H1 (cell line): ENCODE measurements around the gene GSTT2. TPM values are rescaled to one million over a fixed set of nuclear protein-coding genes. Genes with fewer than 3 reads are reported as not detected.

Experiments
- CTCF ChIA-PET: fragments of 300-600 bp; sonication (Branson Sonifier 250); formaldehyde crosslinking; loops from one replicate; lab custom pipeline; 2021; ENCODE audit not compliant: partially characterized antibody; lab: Charles Lee
- POLR2A ChIA-PET: fragments of 300-600 bp; sonication (Branson Sonifier 250); formaldehyde crosslinking; loops from one replicate; lab custom pipeline; 2021; ENCODE audit warnings: inconsistent platforms; ENCODE audit not compliant: partially characterized antibody; lab: Charles Lee
- DNase-seq, 2 experiments: peaks; one replicate each; pipeline versions ENCODE4 v3.0.0 to v3.0.0-alpha.2; 2010 to 2022; ENCODE audit warnings: low spot score in 2 of 2, low read depth in 1 of 2, mixed read lengths in 1 of 2
- FAIRE-seq: peaks from 2 replicates; lab custom pipeline; 2011; peaks lifted over from hg19 to GRCh38; lab: Jason Lieb, UNC
- H2AFZ ChIP-seq: 2 replicates; pipeline ENCODE4 v1.8.1; 2012; ENCODE audit warnings: low read length, inconsistent platforms
- H2AK5ac ChIP-seq: 2 replicates; pipeline ENCODE4 v1.6.1; 2013; ENCODE audit warnings: low read depth, low read length
- H2BK120ac ChIP-seq: replicated peaks from 2 replicates; pipeline ENCODE3; 2013; ENCODE audit warnings: low read depth, low read length, inconsistent platforms
- H2BK12ac ChIP-seq: 2 replicates; pipeline ENCODE4 v1.6.1; 2013; ENCODE audit warnings: low read depth, low read length
- H2BK15ac ChIP-seq: 2 replicates; pipeline ENCODE4 v1.6.1; 2013; ENCODE audit warnings: low read length
- H2BK20ac ChIP-seq: 2 replicates; pipeline ENCODE4 v1.6.1; 2013; ENCODE audit warnings: low read length
- H2BK5ac ChIP-seq: 2 replicates; pipeline ENCODE4 v1.6.1; 2013; ENCODE audit warnings: low read depth, low read length
- H3K14ac ChIP-seq: 2 replicates; pipeline ENCODE4 v1.6.1; 2013; ENCODE audit warnings: inconsistent platforms; ENCODE audit not compliant: insufficient read length
- H3K18ac ChIP-seq: 2 replicates; pipeline ENCODE4 v1.6.1; 2013; ENCODE audit warnings: low read length; ENCODE audit errors: extremely low read depth
- H3K23ac ChIP-seq: 2 replicates; pipeline ENCODE4 v1.6.1; 2013; ENCODE audit warnings: inconsistent platforms; ENCODE audit not compliant: insufficient read length
- H3K23me2 ChIP-seq: 2 replicates; pipeline ENCODE4 v1.6.1; 2013; ENCODE audit warnings: low read depth, low read length
- H3K27ac ChIP-seq: 2 replicates; pipeline ENCODE4 v1.6.1; 2011; ENCODE audit warnings: low read depth, low read length, inconsistent platforms
- H3K27me3 ChIP-seq, 4 experiments: replicated peaks in 1 of 4; 1 replicate in 1 of 4; 2 replicates in 3 of 4; pipeline versions ENCODE4 v1.6.1 to v1.8.1; 2011 to 2013; ENCODE audit warnings: low read length in 3 of 4, mild to moderate bottlenecking in 3 of 4, inconsistent platforms in 2 of 4, mixed read lengths in 2 of 4, moderate library complexity in 1 of 4; ENCODE audit not compliant: control insufficient read depth in 3 of 4, insufficient read depth in 3 of 4; ENCODE audit errors: extremely low read depth in 1 of 4
- H3K36me3 ChIP-seq, 4 experiments: 2 replicates each; pipeline versions ENCODE4 v1.6.1 to v1.8.1; 2011 to 2013; ENCODE audit warnings: mild to moderate bottlenecking in 4 of 4, low read length in 3 of 4, moderate library complexity in 2 of 4, control low read depth in 1 of 4, inconsistent platforms in 1 of 4; ENCODE audit not compliant: insufficient read depth in 4 of 4, control insufficient read depth in 2 of 4
- H3K4ac ChIP-seq: replicated peaks from 2 replicates; pipeline ENCODE3; 2013; ENCODE audit warnings: low read length, low read depth, mixed read lengths, inconsistent platforms; ENCODE audit not compliant: insufficient read length
- H3K4me1 ChIP-seq, 4 experiments: replicated peaks in 1 of 4; 1 replicate in 1 of 4; 2 replicates in 3 of 4; pipeline versions ENCODE4 v1.6.1 to v1.8.1; 2011 to 2013; ENCODE audit warnings: low read length in 3 of 4, inconsistent platforms in 2 of 4, mixed read lengths in 1 of 4; ENCODE audit not compliant: insufficient read depth in 4 of 4, control insufficient read depth in 3 of 4
- H3K4me2 ChIP-seq, 2 experiments: 2 replicates each; pipeline versions ENCODE4 v1.6.1 to v1.8.1; 2011 to 2013; ENCODE audit warnings: low read depth in 2 of 2, low read length in 2 of 2, control low read depth in 1 of 2, inconsistent platforms in 1 of 2, mild to moderate bottlenecking in 1 of 2; ENCODE audit not compliant: insufficient read depth in 1 of 2
- H3K4me3 ChIP-seq, 4 experiments: fragments of 200-600, 300-600 bp in 1 of 4; sonication (generic), shearing (Covaris generic), sonication (Bioruptor Twin) in 1 of 4; 2 replicates each; pipeline versions ENCODE4 v1.5.1 to v1.8.1; 2011 to 2016; ENCODE audit warnings: low read length in 4 of 4, low read depth in 3 of 4, control low read depth in 2 of 4, inconsistent platforms in 2 of 4, mild to moderate bottlenecking in 2 of 4, mixed read lengths in 1 of 4, moderate library complexity in 1 of 4; ENCODE audit not compliant: insufficient read depth in 2 of 4; ENCODE audit errors: extremely low read depth in 1 of 4
- H3K56ac ChIP-seq: replicated peaks from 2 replicates; pipeline ENCODE3; 2013; ENCODE audit warnings: low read depth, mild to moderate bottlenecking, mixed read lengths, low read length, inconsistent platforms; ENCODE audit not compliant: insufficient read length
- H3K79me1 ChIP-seq: 2 replicates; pipeline ENCODE4 v1.6.1; 2013; ENCODE audit warnings: low read depth, low read length, control low read depth
- H3K79me2 ChIP-seq, 2 experiments: 2 replicates each; pipeline versions ENCODE4 v1.6.1 to v1.8.1; 2012 to 2013; ENCODE audit warnings: low read length in 2 of 2, mild to moderate bottlenecking in 2 of 2, inconsistent platforms in 1 of 2; ENCODE audit not compliant: insufficient read depth in 2 of 2, control insufficient read depth in 1 of 2
- H3K9ac ChIP-seq, 4 experiments: replicated peaks in 1 of 4; 1 replicate in 1 of 4; 2 replicates in 3 of 4; pipeline versions ENCODE4 v1.6.1 to v1.8.1; 2011 to 2013; ENCODE audit warnings: low read depth in 3 of 4, low read length in 3 of 4, control low read depth in 2 of 4, mild to moderate bottlenecking in 2 of 4, moderate library complexity in 2 of 4, inconsistent platforms in 1 of 4; ENCODE audit errors: extremely low read depth in 1 of 4
- H3K9me3 ChIP-seq, 2 experiments: 2 replicates each; pipeline versions ENCODE4 v1.6.1 to v1.8.1; 2012 to 2013; ENCODE audit warnings: mild to moderate bottlenecking in 2 of 2, moderate library complexity in 2 of 2, control low read depth in 1 of 2, inconsistent platforms in 1 of 2, low read depth in 1 of 2, low read length in 1 of 2, mixed read lengths in 1 of 2; ENCODE audit not compliant: insufficient read depth in 2 of 2
- H4K20me1 ChIP-seq, 2 experiments: replicated peaks in 1 of 2; 2 replicates each; pipeline versions ENCODE3 to v1.8.1; 2011 to 2013; ENCODE audit warnings: inconsistent platforms in 2 of 2, low read length in 2 of 2, mild to moderate bottlenecking in 1 of 2; ENCODE audit not compliant: insufficient read depth in 2 of 2, control insufficient read depth in 1 of 2
- H4K5ac ChIP-seq: 2 replicates; pipeline ENCODE4 v1.6.1; 2013; ENCODE audit warnings: low read length, low read depth, mixed read lengths, inconsistent platforms; ENCODE audit not compliant: insufficient read length
- H4K8ac ChIP-seq: 2 replicates; pipeline ENCODE4 v1.8.0; 2013; ENCODE audit warnings: mild to moderate bottlenecking, moderate library complexity, low read length, inconsistent platforms; ENCODE audit not compliant: insufficient read depth; ENCODE audit errors: extremely low read depth
- H4K91ac ChIP-seq: replicated peaks from 2 replicates; pipeline ENCODE3; 2013; ENCODE audit warnings: low read length, mixed read lengths, inconsistent platforms; ENCODE audit not compliant: insufficient read length
- CTCF ChIP-seq, 3 experiments: IDR thresholded peaks; 1 replicate in 2 of 3; 2 replicates in 1 of 3; pipeline versions ENCODE4 v1.5.1 to v1.6.1; 2011; ENCODE audit warnings: low read length in 3 of 3, mild to moderate bottlenecking in 3 of 3, inconsistent platforms in 2 of 3, low read depth in 1 of 3, moderate library complexity in 1 of 3; ENCODE audit not compliant: insufficient read depth in 1 of 3; ENCODE audit errors: control extremely low read depth in 1 of 3
- E2F6 ChIP-seq: IDR thresholded peaks from 2 replicates; pipeline ENCODE4 v1.6.1; 2012; ENCODE audit warnings: inconsistent platforms
- EZH2 ChIP-seq: fragments of 200-600 bp; sonication (generic); IDR thresholded peaks from 2 replicates; pipeline ENCODE4 v1.7.1; 2012; ENCODE audit warnings: low read depth, mild to moderate bottlenecking, moderate library complexity, low read length, inconsistent platforms; ENCODE audit not compliant: severe bottlenecking
- MAX ChIP-seq: IDR thresholded peaks from 2 replicates; pipeline ENCODE4 v1.6.1; 2012; ENCODE audit warnings: inconsistent platforms
- RAD21 ChIP-seq, 2 experiments: IDR thresholded peaks in 1 of 2; conservative IDR thresholded peaks in 1 of 2; 2 replicates each; pipeline ENCODE4 v1.6.1; 2011; ENCODE audit warnings: low read depth in 2 of 2, low read length in 2 of 2, improper control_type of control experiment in 1 of 2, inconsistent platforms in 1 of 2, mild to moderate bottlenecking in 1 of 2, moderate library complexity in 1 of 2
- RXRA ChIP-seq: IDR thresholded peaks from 2 replicates; pipeline ENCODE4 v1.6.1; 2011; ENCODE audit warnings: low read depth, mild to moderate bottlenecking, low read length, moderate library complexity; ENCODE audit not compliant: insufficient read depth
- WGBS, 2 experiments: shearing (Covaris generic) in 1 of 2; methylation state at CpG; one replicate each; pipeline versions ENCODE4 v1.1.6 to v1.1.7; 2013 to 2015; ENCODE audit warnings: low lambda C conversion rate in 2 of 2, mixed read lengths in 2 of 2, inconsistent platforms in 1 of 2, low coverage in 1 of 2, missing lambda C conversion rate in 1 of 2; ENCODE audit not compliant: insufficient replicate concordance in 2 of 2, insufficient coverage in 1 of 2, insufficient read length in 1 of 2; ENCODE audit errors: extremely low coverage in 1 of 2, missing lambda C conversion rate in 1 of 2; 5-methylcytosine and 5-hydroxymethylcytosine counted together
- polyA plus RNA-seq, 7 experiments: library from polyadenylated mRNA; depleted of rRNA in 3 of 7; stranded (reverse) in 5 of 7; unstranded in 2 of 7; fragments of >200 nt in 5 of 7; fragments of 200-250 nt in 2 of 7; gene quantifications; 1 replicate in 5 of 7; 2 replicates in 1 of 7; 4 replicates in 1 of 7; pipeline versions ENCODE4 v1.2.1 to v1.2.3, GENCODE V29; 2011 to 2013; ENCODE audit warnings: missing spikeins in 2 of 7, mixed read lengths in 2 of 7
- total RNA-seq: library from RNA; stranded (reverse); fragmentation: NEBNext Ultra II Directional; extraction: Animal tissue kit (Norgen Biotek cat#: 25700); gene quantifications from 2 replicates; pipeline ENCODE4 v1.2.1, GENCODE V29; 2021

GSTT2 gene
- total and polyA plus RNA-seq, 2 of the 8 experiments (the other 6 are each of a cell fraction or from before 2014, with no cell fraction given), result 1.1 to 1.5 TPM

- Histone ChIP-seq H3K4ac (no peak overlapping the region), H3K4me3 (no peak overlapping the region), H2BK12ac (no peak overlapping the region), H2BK5ac (no peak overlapping the region), H2BK120ac (no peak overlapping the region), H3K4me2 (no peak overlapping the region; a peak in 1 of 4 replicates), H3K23me2 (peaks cover 7% of the 10 kb centered on the region; the same call in 1 of the 2 replicates), H3K14ac (no peak overlapping the region), H3K36me3 (no peaks in the 10 kb centered on the region), H3K79me2 (no peaks in the 10 kb centered on the region), H4K20me1 (no peaks in the 10 kb centered on the region), H3K9me3 (no peaks in the 10 kb centered on the region), H3K79me1 (no peaks in the 10 kb centered on the region), H3K27ac (no peak overlapping the region), H2AK5ac (no peak overlapping the region), H3K4me1 (no peaks in the 10 kb centered on the region; a peak in 2 of 7 replicates), H2BK15ac (no peak overlapping the region), H4K5ac (no peak overlapping the region), H4K91ac (no peak overlapping the region), H3K56ac (no peak overlapping the region), H3K9ac (no peak overlapping the region), H2AFZ (no peak overlapping the region), H4K8ac (no peak overlapping the region), H2BK20ac (no peak overlapping the region), H3K23ac (no peak overlapping the region), H3K18ac (no peak overlapping the region), H3K27me3 (no peaks in the 10 kb centered on the region)
- POLR2A ChIA-PET, result no interaction called here
- CTCF ChIA-PET, result interaction anchor here (0.6 to 0.7 kb wide), 2 partner anchors 14 to 105 kb away, joined by 3 read pairs; no protein-coding TSS in a partner anchor
- TF ChIP-seq E2F6 (peak; percentile 38; the same call in 1 of the 2 replicates), MAX (peak; percentile 75), RXRA (no peak), CTCF (IDR thresholded peaks at IDR 0.05; ENCODE audit: control extremely low read depth in 1 of 3, insufficient read depth in 1 of 3, low read depth in 1 of 3, low read length in 3 of 3) (peak; percentile 48 to 69 (median 66)), EZH2 (no peak), RAD21 (IDR thresholded peaks at IDR 0.05 in 1 of 2, conservative IDR thresholded peaks at IDR 0.05 in 1 of 2; ENCODE audit: low read depth in 2 of 2, low read length in 2 of 2) (peak; percentile 80 to 82)
- 27% methylated on average over 6 of the region's 6 CpGs; no CpG with 5 or more reads in 1 of the 2 experiments for WGBS, 2 experiments
- DNase-seq, result peak in 1 of 2 experiments; percentile 68
- peak; percentile 90 for FAIRE-seq
Observed at GRCh38 chr22:23984430-23984829, 4.5 kb downstream of the GSTT2 start.
